SU-DHL-6 (cell line): ENCODE measurements around the gene SPIB.

Experiments used
- CTCF ChIP-seq: fragments of 200-600 bp; sonication (generic); IDR thresholded peaks from one replicate; pipeline ENCODE4 v1.5.1; 2017; ENCODE audit warnings: antibody characterized with exemption, mild to moderate bottlenecking, low read length, moderate library complexity; ENCODE audit not compliant: insufficient read depth, poor library complexity, severe bottlenecking
- EZH2phosphoT487 ChIP-seq: fragments of 200-600 bp; sonication (generic), shearing (Covaris generic); conservative IDR thresholded peaks from 2 replicates; pipeline ENCODE4 v1.6.1; 2018; ENCODE audit warnings: mild to moderate bottlenecking, antibody characterized with exemption, low read length, moderate library complexity, mixed read lengths

DNA sequence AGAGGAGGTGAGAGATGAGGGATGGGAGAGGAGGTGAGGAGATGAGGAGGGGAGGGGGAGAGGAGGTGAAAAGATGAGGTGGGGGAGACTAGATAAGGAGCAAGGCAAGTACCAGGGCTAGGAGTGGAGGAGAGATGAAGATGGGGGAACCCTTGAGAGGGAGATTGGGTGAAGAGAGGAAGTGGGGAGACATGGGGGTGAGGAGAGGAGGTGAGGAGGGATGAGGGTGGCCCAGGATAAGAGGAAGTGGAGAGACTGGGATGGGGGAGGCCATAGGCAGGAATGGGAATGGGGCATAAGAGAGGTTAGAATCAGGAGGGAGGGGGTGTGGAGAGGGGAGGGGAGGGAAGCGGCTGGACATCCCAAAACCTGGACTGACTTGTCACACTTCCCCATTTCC lies 40.9 kb downstream of the SPIB start:
- no peak for TF ChIP-seq CTCF
- TF ChIP-seq EZH2phosphoT487, result no peak
